Activated T-cell treated with anti-CD3 and anti-CD28 coated beads for 4 hours (primary cell): Measurements from ENCODE around the gene RNASEH1.

ENCODE experiments used
- DNase-seq: peaks from one replicate; pipeline ENCODE4 v3.0.0-alpha.2; 2020

Gene RNASEH1

DNA sequence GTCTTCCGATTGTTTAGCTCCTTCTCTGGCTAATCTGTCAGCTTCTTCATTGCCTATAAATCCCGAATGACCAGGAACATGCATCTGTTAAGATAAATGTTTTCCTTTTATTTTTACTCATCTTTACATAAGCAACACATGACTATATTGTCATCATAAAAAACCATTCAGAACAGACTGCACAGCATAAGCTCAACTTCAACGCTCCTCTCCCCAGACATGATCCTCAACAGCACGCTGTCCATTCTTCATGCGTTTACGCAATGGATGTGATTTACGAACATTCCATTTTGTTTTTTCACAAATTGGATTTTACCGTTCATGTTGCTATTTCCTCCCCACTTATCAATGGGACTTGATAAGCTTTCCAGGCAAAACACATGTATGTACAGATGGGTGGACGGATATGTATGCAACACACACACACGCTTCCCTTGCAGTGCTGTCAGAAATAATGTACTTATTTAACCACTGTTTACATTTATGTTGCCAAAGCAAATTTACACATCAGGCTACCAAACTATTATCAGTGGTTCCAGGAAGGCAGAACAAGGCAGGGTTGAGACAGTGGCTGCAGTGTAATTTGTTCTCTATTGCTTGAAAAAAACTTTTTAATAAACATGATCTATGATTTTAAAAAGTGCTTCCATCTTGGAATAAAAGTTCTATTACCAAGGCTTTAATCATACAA is 12.2 kb downstream of the RNASEH1 start:
- DNase-seq: no peak

GRCh38 chr2:3543023-3543683 is 15.0 kb downstream of the RNASEH1 start:
- DNase-seq: no peak

DNA sequence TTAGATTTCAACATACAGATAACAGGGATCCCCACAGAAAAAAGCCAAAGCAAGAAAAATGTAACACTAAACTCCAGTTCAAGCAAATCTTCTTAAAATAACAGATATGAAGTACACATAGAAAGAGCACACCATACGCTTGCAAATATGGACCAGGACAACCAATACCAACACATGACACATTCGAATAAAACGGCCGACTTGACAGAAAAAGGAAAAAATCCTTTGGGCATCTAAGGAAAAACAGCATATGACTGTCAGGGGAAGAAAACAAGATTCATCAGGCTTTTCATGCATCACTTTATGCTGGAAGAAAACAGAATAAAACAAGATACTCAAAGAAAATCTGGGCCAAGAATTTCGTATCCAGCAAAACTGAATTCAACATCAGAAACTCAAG is 16.0 kb downstream of the RNASEH1 start:
- no peak for DNase-seq

DNA sequence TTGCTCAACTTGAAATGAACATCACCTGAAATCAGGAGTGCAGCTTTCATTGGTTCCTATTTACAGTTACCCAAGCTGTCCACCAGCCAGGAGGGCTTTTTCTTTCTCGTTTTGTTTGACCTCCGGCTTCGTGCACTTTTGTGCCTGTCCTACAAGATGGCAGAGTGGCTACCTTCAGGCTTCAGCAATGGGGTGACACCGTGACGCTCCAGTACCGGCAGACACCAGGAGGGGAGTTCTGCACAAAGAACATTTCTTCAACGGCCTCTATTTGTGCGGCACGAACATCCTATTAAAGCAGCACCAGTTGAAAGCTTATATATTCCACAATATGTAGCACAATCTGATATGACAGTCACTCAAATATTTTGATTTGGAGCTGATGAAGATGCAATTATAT is 18.3 kb downstream of the RNASEH1 start:
- no peak for DNase-seq

DNA sequence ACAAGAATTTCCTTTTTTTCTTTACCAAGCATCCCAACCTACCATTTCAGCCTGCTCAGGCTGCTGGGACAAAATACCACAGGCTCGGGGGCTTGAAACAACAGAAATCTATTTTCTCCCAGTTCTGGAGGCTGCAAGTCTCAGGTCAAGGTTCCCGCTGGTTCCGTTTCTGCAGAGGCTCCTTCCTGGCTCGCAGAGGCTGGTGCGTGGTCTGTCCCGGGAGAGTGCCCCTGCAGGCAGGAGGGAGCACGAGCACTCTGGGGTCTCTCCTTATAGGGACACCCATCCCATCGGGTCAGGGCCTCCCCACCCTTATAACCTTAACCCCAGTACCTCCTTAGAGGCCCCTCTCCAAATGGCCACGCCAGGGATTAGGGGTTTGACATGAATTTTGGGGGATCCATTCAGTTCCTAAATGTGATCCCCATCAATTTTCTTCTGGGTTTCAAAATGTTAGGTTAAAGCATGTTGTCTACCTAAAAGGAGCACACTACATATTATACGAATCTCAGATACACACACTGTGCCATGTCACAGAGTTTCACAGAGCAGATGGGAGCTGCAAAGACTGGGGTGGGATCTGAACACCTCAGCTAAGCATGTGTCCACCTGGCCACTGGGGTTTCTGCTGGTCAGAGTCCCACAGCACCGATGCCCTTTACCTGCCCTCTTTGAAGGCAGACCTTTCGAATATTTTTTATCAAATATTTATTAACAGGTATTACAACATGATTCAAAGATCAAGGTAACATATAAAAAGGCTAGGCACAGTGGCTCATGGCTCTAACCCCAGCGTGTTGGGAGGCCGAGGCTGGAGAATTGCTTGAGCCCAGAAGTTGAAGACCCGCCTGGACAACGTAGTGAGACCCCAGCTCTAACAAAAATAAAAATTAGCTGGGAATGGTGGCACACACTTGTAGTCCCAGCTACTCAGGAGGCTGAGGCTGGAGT is 21.2 kb downstream of the RNASEH1 start:
- no peak for DNase-seq

DNA sequence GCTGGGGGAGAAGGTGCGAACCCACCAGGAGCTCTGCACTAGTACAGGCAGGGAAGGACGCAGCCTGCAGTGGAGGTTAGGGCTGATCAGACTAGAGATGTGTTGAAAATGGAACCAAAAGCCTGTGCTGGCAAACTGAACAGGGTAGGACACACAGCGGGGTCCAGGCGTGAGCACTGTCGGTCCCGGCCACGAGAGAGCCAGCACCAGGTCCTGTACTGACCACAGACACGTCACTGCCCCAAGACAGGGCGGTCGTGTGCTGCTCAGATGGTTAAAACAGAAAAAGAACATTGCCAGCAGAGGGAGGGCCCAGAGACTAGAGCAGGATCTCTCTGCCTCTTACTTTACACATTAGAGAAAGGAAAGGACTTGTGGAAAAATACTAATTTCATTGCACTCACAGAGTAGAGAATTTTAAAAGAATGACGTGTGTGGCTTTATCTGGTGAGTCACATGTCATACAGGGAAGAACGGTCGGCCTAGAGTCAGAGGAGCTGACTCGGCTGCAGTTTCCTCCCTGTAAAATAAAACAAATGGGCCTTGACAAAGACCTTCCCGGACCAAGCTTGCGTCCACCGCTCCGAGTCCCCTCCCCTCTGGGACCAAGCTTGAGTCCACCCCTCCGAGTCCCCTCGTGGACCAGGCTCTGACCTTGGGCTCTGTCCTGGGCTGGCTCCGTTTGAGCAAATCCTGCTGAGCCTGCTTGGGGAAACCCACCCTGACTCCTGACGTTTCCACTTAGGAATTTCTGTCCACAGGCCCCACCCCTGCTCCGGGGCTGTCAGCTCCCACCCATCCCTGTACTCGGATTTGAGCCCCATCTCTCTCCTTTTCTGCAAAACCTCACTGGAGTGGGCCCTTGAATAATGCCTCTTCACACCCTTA is 22.1 kb downstream of the RNASEH1 start:
- no peak for DNase-seq

DNA sequence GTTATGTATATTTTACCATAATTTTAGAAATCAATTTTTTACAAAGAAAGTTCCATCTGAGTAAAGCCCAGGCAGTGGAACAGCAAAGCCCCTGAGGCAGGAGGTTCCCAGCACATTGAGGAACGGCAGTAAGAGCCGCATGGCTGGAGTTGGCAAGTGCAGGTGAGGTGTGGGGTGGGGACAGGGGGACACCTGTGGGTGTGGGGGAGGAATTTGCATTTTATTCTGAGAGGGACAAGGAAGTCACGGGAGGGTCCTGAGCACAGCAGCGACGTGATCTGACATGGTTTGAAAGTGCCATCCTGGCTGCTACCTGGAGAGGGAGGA is 22.7 kb downstream of the RNASEH1 start:
- DNase-seq: no peak

- DNase-seq: no peak
Measured at GRCh38 chr2:3534251-3534814, 23.8 kb downstream of the RNASEH1 start.

DNA sequence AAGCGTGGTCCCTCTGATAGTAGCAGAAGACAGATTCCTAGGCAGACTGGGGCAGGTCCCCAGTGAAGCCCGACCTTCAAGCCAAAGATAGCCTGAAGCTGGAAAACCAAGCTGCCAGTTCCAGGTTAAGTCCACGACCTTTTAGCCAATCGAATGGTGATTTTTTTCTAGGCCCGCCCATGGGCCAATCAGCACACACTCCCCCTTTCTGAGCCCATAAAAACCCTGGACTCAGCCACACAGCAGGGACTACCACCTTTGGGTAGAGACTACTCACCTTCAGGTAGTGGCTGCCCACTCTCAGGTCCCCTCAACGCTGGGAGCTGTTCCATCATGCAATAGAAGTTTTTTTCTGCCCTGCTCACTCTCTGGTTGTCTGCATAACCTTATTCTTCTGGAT is 24.3 kb downstream of the RNASEH1 start:
- DNase-seq: no peak

- no peak for DNase-seq
Measured at GRCh38 chr2:3532941-3533340, 25.2 kb downstream of the RNASEH1 start.

DNA sequence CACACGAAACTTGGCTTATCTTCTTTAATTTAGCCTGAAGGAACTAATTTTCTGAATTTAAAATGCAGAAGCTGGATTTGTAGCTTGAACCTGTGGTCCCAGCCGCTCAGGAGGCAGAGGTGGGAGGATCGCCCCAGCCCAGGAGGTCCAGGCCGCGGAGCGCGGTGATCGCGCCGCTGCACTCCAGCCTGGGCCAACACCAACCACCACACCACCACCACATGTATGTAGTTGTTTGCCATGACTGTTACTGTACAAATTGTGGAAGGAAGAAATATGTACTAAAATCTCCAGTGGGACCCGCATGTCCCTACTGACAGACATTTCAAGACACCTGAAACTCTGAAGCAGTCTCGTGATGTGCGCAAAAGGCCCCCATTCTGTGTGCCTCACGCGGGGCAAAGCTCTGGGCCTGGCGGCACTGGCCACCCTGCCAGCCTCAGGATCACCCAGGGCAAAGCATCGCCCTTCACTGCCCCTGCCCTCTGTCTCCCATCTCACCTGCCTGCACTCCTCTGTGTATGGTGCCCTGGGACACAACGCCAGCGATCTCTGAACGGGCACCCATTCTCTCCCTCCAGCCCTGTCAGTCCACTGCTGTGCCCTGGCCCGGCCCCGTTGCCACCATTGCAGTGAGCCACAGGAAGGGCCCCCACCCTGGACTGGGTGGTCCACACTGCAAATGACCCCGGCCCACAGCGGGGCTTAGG is 28.7 kb downstream of the RNASEH1 start:
- no peak for DNase-seq

GRCh38 chr2:3527886-3528785 is 30.0 kb downstream of the RNASEH1 start:
- DNase-seq: no peak

GRCh38 chr2:3526871-3527270 is 31.3 kb downstream of the RNASEH1 start:
- DNase-seq: no peak

DNA sequence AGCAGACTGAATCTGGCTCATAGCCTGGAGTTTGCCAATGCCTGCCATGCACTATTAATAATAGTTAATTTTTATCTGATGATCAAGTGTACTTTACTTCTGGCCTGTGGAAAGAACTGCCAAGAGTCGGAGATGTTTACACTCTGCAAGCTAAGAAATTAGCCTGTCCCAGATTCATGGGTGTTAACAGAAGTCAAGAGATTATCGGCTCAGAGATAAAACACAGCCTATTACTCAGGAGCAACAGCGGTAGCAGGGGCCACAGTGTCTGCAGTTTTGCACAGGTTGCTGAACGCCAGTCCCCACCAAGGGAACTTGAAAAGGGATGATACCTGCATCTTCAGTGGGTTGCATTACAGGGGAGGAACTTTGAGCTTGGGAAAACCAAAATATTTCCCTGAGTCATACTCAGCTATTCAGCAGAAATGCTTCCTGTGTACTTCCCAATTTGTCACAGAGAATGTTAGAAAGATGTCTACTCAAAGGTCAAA is 34.5 kb downstream of the RNASEH1 start:
- DNase-seq: no peak

DNA sequence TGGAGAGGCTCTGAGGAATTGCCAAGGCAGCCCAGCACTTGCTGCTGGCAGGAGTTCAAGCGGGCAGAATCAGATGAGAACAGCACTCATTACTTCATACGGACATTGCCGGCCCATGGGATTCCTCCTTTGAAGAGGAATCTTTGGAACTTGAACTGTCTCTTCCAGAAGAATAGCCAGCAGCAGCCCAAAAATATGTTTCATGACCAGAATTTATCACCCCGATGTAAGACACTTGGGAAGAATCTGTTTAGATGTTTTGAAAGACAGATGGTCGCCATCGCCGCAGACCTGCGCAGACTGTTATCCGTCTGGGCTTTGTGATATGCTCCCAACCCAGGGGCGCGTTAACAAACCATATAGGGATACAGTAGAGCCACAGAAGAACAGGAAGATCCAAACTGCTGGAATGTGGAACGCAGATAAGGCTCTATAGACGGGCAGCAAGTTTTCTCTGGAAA is 35.1 kb downstream of the RNASEH1 start:
- DNase-seq: no peak

GRCh38 chr2:3520591-3520990 is 37.5 kb downstream of the RNASEH1 start:
- DNase-seq: no peak

GRCh38 chr2:3519255-3520205 is 38.6 kb downstream of the RNASEH1 start, which contains the start of gene ADI1:
Gene ADI1, minus strand, starts transcription at chr2:3519531. Its CDS starts 44 bp downstream, at chr2:3519487.
- peak; percentile 55 for DNase-seq

DNA sequence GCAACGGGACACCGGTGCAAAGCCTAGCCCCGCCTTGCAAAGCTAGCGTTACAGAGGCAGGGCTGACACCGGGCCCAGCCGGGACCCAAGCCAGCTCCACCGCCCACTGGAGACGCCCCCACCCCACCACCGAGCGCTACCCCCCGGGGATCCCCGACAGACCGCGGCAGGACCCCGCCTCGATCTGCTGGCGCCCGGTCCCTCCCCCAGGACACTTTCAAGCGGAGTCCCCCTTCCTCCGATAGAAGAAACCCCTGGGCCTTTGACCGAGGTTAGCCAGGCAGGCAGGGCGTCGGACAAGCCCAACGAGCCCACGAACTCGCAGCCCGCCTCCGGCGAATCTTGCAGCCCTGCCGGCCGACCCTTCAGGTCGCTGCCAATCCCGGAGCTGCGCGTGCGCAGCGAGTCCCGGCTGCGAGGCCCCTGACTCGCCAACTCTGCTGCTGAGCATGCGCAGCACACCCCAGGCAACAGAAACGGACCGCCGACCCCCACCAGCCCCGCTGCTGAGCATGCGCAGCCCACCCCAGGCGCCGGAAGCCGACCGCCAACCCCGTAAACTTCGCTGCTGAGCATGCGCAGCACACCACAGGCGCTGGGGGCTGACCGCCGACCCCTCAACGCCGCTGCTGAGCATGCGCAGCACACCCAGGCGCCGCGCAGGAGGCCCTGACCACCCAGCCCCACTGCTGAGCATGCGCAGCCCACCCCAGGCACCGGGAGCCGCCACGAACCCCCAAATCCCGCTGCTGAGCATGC is 39.5 kb downstream of the RNASEH1 start:
- peak; percentile 96 for DNase-seq
